Right lobe of liver (tissue), 6 donors: Measurements from ENCODE around the gene ITPR1. TPM values are rescaled to one million over a fixed set of nuclear protein-coding genes. Genes with fewer than 3 reads are reported as not detected.

Experiments used
- ATAC-seq, 4 donors: fragments of 200-7000 bp; cut with Tn5 transposase; one replicate each; pipeline ENCODE4 v1.9.1; 2020; ENCODE audit warnings: mild to moderate bottlenecking in 4 of 4, moderate library complexity in 4 of 4
- DNase-seq, 3 donors: peaks; one replicate each; pipeline ENCODE4 v3.0.0-alpha.2; 2020
- H3K27ac ChIP-seq, 3 donors: fragments of 200-600 bp; one replicate each; pipeline ENCODE4 v1.8.0; 2022
- H3K27me3 ChIP-seq, 2 donors: fragments of 200-600 bp; one replicate each; pipeline ENCODE4 v1.8.0; 2022
- H3K36me3 ChIP-seq, 4 donors: fragments of 200-600 bp; sonication (generic) in 1 of 4; one replicate each; pipeline versions ENCODE4 v1.5.1 to v1.8.0; 2017 to 2022; ENCODE audit warnings: control low read depth in 1 of 4
- H3K4me1 ChIP-seq, 4 donors: fragments of 200-600 bp; sonication (generic) in 1 of 4; one replicate each; pipeline versions ENCODE4 v1.5.1 to v1.8.0; 2017 to 2022; ENCODE audit warnings: control low read depth in 1 of 4
- H3K4me3 ChIP-seq, 3 donors: fragments of 200-600 bp; one replicate each; pipeline ENCODE4 v1.8.0; 2022
- H3K9me3 ChIP-seq, 4 donors: fragments of 200-600 bp; sonication (generic) in 1 of 4; one replicate each; pipeline versions ENCODE4 v1.5.1 to v1.8.0; 2017 to 2022; ENCODE audit warnings: control low read depth in 1 of 4
- POLR2A ChIP-seq: fragments of 450-650 bp; IDR thresholded peaks from one replicate; pipeline ENCODE4 v1.6.1; 2017; ENCODE audit warnings: antibody characterized with exemption, mild to moderate bottlenecking
- WGBS: methylation state at CpG from one replicate; pipeline ENCODE4 v1.1.6; 2018; ENCODE audit warnings: low coverage, low lambda C conversion rate; ENCODE audit not compliant: insufficient coverage; ENCODE audit errors: missing lambda C conversion rate; 5-methylcytosine and 5-hydroxymethylcytosine counted together
- intact Hi-C, 2 donors: fragments of 100-400 bp; cut with DNase I; formaldehyde crosslinking; loops; one replicate each; pipeline versions ENCODE4 v1.11.2 to v1.14.1; 2022
- total RNA-seq, 6 experiments: library from RNA; depleted of rRNA in 2 of 6; stranded (reverse); fragments of >200 nt in 2 of 6; fragmentation: NEBNext Ultra II Directional in 3 of 6; extraction: Animal tissue kit (Norgen Biotek cat#: 25700) in 3 of 6; gene quantifications; one replicate each; pipeline versions ENCODE4 v1.1.0 to v1.2.4, GENCODE V29; 2016 to 2023
- TF ChIP-seq, protein P1 (sequence below), 4 donors: fragments of 200-600 bp in 3 of 4; fragments of 450-650 bp in 1 of 4; IDR thresholded peaks; one replicate each; pipeline versions ENCODE4 v1.5.1 to v1.8.0; 2016 to 2022; ENCODE audit warnings: antibody characterized with exemption in 4 of 4, mild to moderate bottlenecking in 2 of 4
- donor health status: DM: no; HTN: yes; CAD: no.
- donor health status: DM: no; HTN: no; CAD: no.
- donor health status: DM: no; HTN: no; CAD: no.
- donor health status: DM: no; HTN: yes; CAD: no.
- donor health status: DM: no; HTN: yes; CAD: no.

ITPR1 gene
- total RNA-seq, 6 experiments from 2014 or later, result 6.5 to 16.2 (median 11.5) TPM

DNA sequence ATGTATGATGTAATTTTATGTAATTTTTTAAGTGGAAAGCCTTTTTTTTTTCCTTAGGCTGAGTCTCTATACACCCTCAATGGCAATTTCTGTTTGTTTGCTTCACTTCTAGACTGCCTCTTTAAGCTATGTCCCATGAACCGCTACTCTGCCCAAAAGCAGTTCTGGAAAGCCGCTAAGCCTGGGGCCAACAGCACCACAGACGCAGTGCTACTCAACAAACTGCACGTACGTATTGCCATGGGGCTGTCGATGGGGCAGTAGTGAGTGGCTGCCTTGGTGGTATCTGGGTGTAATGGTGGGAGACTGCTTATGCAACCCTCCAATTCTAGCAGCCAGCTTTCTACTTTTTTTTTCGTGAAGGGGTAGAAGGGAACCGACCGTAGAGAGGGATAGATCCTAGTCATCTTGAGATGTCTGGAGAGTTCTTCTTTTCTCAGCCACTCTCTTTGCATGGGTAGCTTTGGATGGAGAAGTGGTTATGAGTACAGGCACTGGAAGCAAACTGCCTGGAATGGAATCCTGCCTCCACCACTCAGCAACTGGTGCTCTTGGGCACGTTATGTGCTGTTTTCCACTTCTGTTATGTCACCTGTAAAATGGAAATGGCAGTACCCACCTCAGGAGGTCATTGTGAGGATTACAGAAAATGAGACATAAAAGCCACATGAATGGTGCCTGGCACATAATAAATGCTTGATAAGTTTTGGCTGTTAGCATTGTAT lies 134.7 kb downstream of the ITPR1 start:
- Histone ChIP-seq H3K4me1 (no peaks in the 10 kb centered on the region), H3K4me3 (no peak overlapping the region), H3K27me3 (no peaks in the 10 kb centered on the region), H3K27ac (no peak overlapping the region), H3K9me3 (no peaks in the 10 kb centered on the region), H3K36me3 (no peaks in the 10 kb centered on the region)
- TF ChIP-seq, protein P1, sequence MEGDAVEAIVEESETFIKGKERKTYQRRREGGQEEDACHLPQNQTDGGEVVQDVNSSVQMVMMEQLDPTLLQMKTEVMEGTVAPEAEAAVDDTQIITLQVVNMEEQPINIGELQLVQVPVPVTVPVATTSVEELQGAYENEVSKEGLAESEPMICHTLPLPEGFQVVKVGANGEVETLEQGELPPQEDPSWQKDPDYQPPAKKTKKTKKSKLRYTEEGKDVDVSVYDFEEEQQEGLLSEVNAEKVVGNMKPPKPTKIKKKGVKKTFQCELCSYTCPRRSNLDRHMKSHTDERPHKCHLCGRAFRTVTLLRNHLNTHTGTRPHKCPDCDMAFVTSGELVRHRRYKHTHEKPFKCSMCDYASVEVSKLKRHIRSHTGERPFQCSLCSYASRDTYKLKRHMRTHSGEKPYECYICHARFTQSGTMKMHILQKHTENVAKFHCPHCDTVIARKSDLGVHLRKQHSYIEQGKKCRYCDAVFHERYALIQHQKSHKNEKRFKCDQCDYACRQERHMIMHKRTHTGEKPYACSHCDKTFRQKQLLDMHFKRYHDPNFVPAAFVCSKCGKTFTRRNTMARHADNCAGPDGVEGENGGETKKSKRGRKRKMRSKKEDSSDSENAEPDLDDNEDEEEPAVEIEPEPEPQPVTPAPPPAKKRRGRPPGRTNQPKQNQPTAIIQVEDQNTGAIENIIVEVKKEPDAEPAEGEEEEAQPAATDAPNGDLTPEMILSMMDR (IDR thresholded peaks at IDR 0.05), result no peak
- TF ChIP-seq POLR2A, result no peak
- WGBS, result 87% methylated on average over 7 of the region's 10 CpGs
- intact Hi-C loops, result no loop called here
- DNase-seq (no peak), ATAC-seq (no peak)

DNA sequence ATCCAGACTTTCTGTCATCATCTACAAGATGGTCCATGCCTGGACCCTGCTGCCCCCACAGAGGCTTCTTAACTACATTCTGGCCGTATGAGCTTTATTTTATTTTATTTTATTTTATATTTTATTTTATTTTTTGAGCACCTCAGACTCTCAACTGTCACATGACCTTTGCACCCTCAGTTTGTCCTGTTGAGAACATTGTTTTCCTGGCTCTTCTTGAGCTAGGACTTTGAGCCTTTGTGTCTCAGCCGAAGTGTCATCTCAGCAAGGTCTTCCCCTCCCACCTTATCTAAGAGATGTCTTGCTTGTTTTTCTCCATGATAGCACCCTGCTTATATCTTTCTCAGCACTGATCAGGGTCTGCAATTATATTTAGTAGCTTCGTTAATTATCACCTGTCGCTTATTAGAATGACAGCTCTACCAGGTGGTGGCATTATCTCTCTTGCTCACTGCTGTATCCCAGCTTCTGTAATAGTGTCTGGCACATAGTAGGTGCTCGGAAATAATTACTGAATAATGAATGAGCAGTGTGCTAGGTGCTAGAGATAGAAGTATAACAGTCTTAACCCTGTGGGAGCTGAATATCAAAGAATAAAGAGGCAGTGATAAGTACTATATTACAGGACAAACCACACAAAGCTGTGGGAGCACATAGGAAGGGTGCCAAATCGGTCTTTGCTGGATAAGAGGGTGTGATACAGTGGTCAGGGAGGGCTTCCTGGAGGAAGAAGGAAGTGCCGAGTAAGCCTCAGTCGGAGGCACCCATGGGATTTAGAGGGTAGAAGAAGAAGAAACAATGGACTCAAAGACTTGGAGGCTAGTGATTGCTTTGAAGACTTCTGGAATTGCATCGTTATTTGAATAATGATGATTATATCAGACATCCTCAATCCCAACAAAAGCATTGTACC lies 136.2 kb downstream of the ITPR1 start:
- Histone ChIP-seq H3K36me3 (no peaks in the 10 kb centered on the region), H3K4me3 (no peak overlapping the region), H3K27me3 (no peaks in the 10 kb centered on the region), H3K27ac (no peak overlapping the region), H3K9me3 (no peaks in the 10 kb centered on the region), H3K4me1 (no peaks in the 10 kb centered on the region)
- DNase-seq, result no peak
- 67% methylated on average over 9 of the region's 9 CpGs for WGBS
- no peak for TF ChIP-seq POLR2A
- TF ChIP-seq, protein P1 (IDR thresholded peaks at IDR 0.05), result no peak
- intact Hi-C loops, result loop anchor here in 1 of 2 donors (5.0 kb wide), 1 partner anchor 277 kb away; no protein-coding TSS in a partner anchor
- ATAC-seq, result peak in 1 of 4 donors; percentile 54

DNA sequence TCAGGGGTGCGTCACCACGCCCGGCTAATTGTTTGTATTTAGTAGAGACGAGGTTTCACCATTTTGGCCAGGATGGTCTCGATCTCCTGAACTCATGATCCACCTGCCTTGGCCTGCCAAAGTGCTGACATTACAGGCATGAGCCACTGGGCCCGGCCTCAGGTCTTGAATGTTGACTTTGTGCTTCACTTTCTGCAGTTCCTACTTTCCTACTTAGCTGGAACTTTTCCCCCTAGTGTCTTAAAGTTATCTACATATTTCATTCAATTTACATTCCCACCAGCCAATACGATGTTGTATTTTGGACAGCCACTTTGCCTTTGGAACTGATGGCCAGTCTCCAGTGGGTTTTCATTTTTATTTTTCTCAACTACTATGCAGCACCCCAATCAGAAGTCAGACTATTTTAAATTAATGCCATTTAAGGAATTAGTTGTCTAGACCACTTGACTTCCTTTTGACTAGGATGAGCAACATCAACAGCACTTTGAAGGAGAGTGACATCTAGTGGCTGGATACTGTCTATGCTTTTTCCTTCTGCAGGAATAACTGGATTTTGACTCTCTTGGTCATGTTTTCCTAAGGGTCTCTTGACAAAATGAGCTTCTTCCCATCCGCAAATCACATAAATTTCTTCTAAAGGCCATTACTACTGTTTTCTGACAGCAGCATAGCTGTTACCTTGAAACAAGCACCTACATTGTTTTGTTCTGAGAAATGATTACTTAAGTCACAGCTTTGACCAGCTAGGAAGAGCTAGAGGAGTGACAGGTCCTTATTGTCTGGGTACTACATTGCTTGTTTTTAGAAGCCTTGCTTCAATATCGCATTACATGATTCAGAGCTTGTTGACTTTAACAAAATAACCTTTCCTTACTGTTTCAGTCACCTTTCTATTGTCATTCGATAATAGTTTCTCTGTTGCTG lies 140.2 kb downstream of the ITPR1 start:
- Histone ChIP-seq H3K4me3 (no peak overlapping the region), H3K4me1 (no peaks in the 10 kb centered on the region), H3K27ac (no peak overlapping the region), H3K36me3 (no peaks in the 10 kb centered on the region), H3K27me3 (no peaks in the 10 kb centered on the region), H3K9me3 (no peaks in the 10 kb centered on the region)
- DNase-seq (no peak), ATAC-seq (peak; percentile 82 to 93 (median 88))
- TF ChIP-seq POLR2A, result no peak
- TF ChIP-seq, protein P1 (IDR thresholded peaks at IDR 0.05), result peak; percentile 79 to 90 (median 85)
- intact Hi-C loops, result loop anchor here in 1 of 2 donors (5.0 kb wide), 1 partner anchor 281 kb away; no protein-coding TSS in a partner anchor
- 32% methylated on average over 5 of the region's 10 CpGs for WGBS

DNA sequence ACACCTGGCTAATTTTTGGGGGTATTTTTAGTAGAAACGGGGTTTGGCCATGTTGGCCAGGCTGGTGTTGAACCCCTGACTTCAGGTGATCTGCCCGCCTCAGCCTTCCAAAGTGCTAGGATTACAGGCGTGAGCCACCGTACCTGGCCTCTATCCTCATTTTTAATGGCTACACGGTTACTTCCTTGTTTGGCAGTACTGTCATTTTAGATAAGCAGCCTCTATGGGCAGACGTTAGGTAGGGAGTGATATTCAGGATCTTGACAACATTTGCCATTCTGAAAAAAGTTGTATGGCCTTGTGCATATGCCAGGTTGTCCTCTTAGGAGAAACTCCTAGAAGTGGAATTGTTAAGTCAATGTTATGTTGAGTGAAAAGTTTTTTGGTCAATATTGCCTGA lies 141.7 kb downstream of the ITPR1 start:
- intact Hi-C loops, result loop anchor here in 1 of 2 donors (5.0 kb wide), 1 partner anchor 283 kb away; no protein-coding TSS in a partner anchor
- no peaks in the 10 kb centered on the region for H3K4me1 ChIP-seq
- H3K27me3 ChIP-seq, result no peaks in the 10 kb centered on the region
- DNase-seq (no peak), ATAC-seq (no peak)
- H3K9me3 ChIP-seq, result no peaks in the 10 kb centered on the region
- no peak overlapping the region for H3K4me3 ChIP-seq
- TF ChIP-seq POLR2A, result no peak
- TF ChIP-seq, protein P1 (IDR thresholded peaks at IDR 0.05), result no peak
- no peaks in the 10 kb centered on the region for H3K36me3 ChIP-seq
- WGBS, result 64% methylated on average over 5 of the region's 6 CpGs
- no peak overlapping the region for H3K27ac ChIP-seq
